GM12891 (cell line): ENCODE measurements around the gene OLA1.

Source experiments
- POLR2A ChIP-seq: IDR thresholded peaks from 2 replicates; pipeline ENCODE4 v1.6.1; 2011; ENCODE audit warnings: low read depth, low read length, control low read depth
- POLR2AphosphoS5 ChIP-seq: IDR thresholded peaks from 2 replicates; pipeline ENCODE4 v1.6.1; 2011; ENCODE audit warnings: low read depth, low read length, control low read depth
- POU2F2 ChIP-seq: IDR thresholded peaks from 2 replicates; pipeline ENCODE4 v1.6.1; 2011; ENCODE audit warnings: low read depth, mild to moderate bottlenecking, control low read depth, low read length, moderate library complexity

DNA sequence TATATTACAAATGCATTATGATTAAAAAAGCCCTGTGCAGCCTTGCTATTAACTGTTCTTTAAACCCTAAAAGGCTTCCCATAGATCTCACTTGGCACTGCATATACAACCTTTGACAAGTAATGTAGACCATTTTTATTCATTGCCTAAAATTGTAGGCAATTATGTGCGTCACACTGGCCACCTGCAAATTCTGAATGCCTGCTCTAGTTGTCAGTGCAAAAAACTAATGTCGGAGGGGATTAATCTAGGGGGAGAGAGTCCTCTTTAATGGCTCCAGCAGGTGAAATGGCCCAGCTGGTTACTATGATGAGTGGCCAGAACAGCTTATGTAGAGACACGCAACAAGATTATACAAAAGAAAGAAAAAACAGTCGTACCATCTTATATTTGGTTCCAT, 123.2 kb downstream of the OLA1 start:
- TF ChIP-seq POLR2A, result no peak
- no peak for TF ChIP-seq POLR2AphosphoS5
- no peak for TF ChIP-seq POU2F2
